HepG2 (cell line): ENCODE measurements around the gene HLF. TPM values are rescaled to one million over a fixed set of nuclear protein-coding genes. Genes with fewer than 3 reads are reported as not detected.

Experiments
- AKNA ChIP-seq: sonication (generic); formaldehyde crosslinking; IDR thresholded peaks from 2 replicates; pipeline ENCODE4 v1.4.0; 2020; ENCODE audit warnings: missing genetic modification reagents, borderline replicate concordance
- ARID3A ChIP-seq: IDR thresholded peaks from 2 replicates; pipeline ENCODE4 v1.6.1; 2012; ENCODE audit warnings: low read depth, low read length, improper control_type of control experiment
- ATAD3A ChIP-seq: sonication (generic); formaldehyde crosslinking; IDR thresholded peaks from 2 replicates; pipeline ENCODE4 v1.4.0; 2020; ENCODE audit warnings: missing genetic modification reagents
- FOSL2 ChIP-seq: sonication (generic); formaldehyde crosslinking; IDR thresholded peaks from 2 replicates; pipeline ENCODE4 v1.4.0; 2020; ENCODE audit warnings: missing genetic modification reagents
- GTF3A ChIP-seq: sonication (generic); formaldehyde crosslinking; conservative IDR thresholded peaks from 2 replicates; pipeline ENCODE4 v1.4.0; 2020; ENCODE audit warnings: mild to moderate bottlenecking, missing genetic modification reagents
- NONO ChIP-seq, 2 experiments: fragments of 450-650 bp in 1 of 2; sonication (generic) in 1 of 2; formaldehyde crosslinking in 1 of 2; IDR thresholded peaks in 1 of 2; conservative IDR thresholded peaks in 1 of 2; 2 replicates each; pipeline versions ENCODE4 v1.6.1 to v1.8.0; 2017 to 2022; ENCODE audit warnings: mild to moderate bottlenecking in 1 of 2, missing genetic modification reagents in 1 of 2, moderate library complexity in 1 of 2
- RBFOX2 ChIP-seq: fragments of 200-400 bp; formaldehyde crosslinking; IDR thresholded peaks from 2 replicates; pipeline ENCODE4 v1.6.1; 2017; ENCODE audit warnings: low read depth, mild to moderate bottlenecking, low read length
- SMARCE1 ChIP-seq: fragments of 450-650 bp; IDR thresholded peaks from 2 replicates; pipeline ENCODE4 v1.6.1; 2017; ENCODE audit warnings: borderline replicate concordance
- SP1 ChIP-seq, 2 experiments: fragments of 450-650 bp in 1 of 2; sonication (generic) in 1 of 2; formaldehyde crosslinking in 1 of 2; IDR thresholded peaks; 2 replicates each; pipeline versions ENCODE4 v1.4.0 to v1.6.1; 2016 to 2020; ENCODE audit warnings: missing genetic modification reagents in 1 of 2
- ZNF234 ChIP-seq: sonication (generic); formaldehyde crosslinking; conservative IDR thresholded peaks from 2 replicates; pipeline ENCODE4 v1.5.1; 2020; ENCODE audit warnings: mild to moderate bottlenecking, missing genetic modification reagents
- ZNF552 ChIP-seq: sonication (generic); formaldehyde crosslinking; IDR thresholded peaks from 2 replicates; pipeline ENCODE4 v1.9.0; 2022; ENCODE audit warnings: missing genetic modification reagents, mild to moderate bottlenecking, borderline replicate concordance
- ZNF660 ChIP-seq: sonication (generic); formaldehyde crosslinking; IDR thresholded peaks from 2 replicates; pipeline ENCODE4 v1.5.1; 2020; ENCODE audit warnings: mild to moderate bottlenecking, low read depth, missing genetic modification reagents, borderline replicate concordance
- ZNF775 ChIP-seq: sonication (generic); formaldehyde crosslinking; IDR thresholded peaks from 2 replicates; pipeline ENCODE4 v1.4.0; 2020; ENCODE audit warnings: missing genetic modification reagents, mild to moderate bottlenecking, moderate library complexity, borderline replicate concordance
- ZNF788 ChIP-seq: sonication (generic); formaldehyde crosslinking; IDR thresholded peaks from 2 replicates; pipeline ENCODE4 v1.5.0; 2020; ENCODE audit warnings: mild to moderate bottlenecking, missing genetic modification reagents, borderline replicate concordance
- ZSCAN12 ChIP-seq: sonication (generic); formaldehyde crosslinking; IDR thresholded peaks from 2 replicates; pipeline ENCODE4 v1.9.0; 2021; ENCODE audit warnings: mild to moderate bottlenecking, missing genetic modification reagents
- ZSCAN29 ChIP-seq: sonication (generic); formaldehyde crosslinking; conservative IDR thresholded peaks from 2 replicates; pipeline ENCODE4 v1.4.0; 2020; ENCODE audit warnings: mild to moderate bottlenecking, missing genetic modification reagents
- polyA plus RNA-seq, 8 experiments: library from polyadenylated mRNA; depleted of rRNA in 3 of 8; stranded (reverse) in 7 of 8; unstranded in 1 of 8; fragments of >200 nt; fragmentation: Illumina TruSeq in 4 of 8; extraction: Trizol in 4 of 8; gene quantifications; 2 replicates each; pipeline versions ENCODE4 v1.2.1 to v1.2.3, GENCODE V29; 2011 to 2016; ENCODE audit warnings: low read depth in 4 of 8, missing spikeins in 1 of 8, mixed read lengths in 1 of 8; ENCODE audit not compliant: insufficient read depth in 1 of 8
- total RNA-seq, 5 experiments: library from RNA; depleted of rRNA; stranded (reverse); fragments of >200 nt; fragmentation: Illumina TruSeq; extraction: Trizol; gene quantifications; 2 replicates each; pipeline ENCODE4 v1.2.3, GENCODE V29; 2016; ENCODE audit warnings: low read depth in 1 of 5
- TF ChIP-seq, protein P1 (sequence below): sonication (generic); formaldehyde crosslinking; IDR thresholded peaks from 2 replicates; pipeline ENCODE4 v1.8.1; 2023; ENCODE audit warnings: mild to moderate bottlenecking, missing genetic modification reagents
- TF ChIP-seq, protein P2 (sequence below): sonication (generic); formaldehyde crosslinking; IDR thresholded peaks from 2 replicates; pipeline ENCODE4 v1.5.1; 2020; ENCODE audit warnings: missing genetic modification reagents, mild to moderate bottlenecking, borderline replicate concordance

HLF gene
- total and polyA plus RNA-seq, 2 of the 13 experiments (the other 11 are each of a cell fraction or from before 2014, with no cell fraction given): 202 to 346 TPM

DNA sequence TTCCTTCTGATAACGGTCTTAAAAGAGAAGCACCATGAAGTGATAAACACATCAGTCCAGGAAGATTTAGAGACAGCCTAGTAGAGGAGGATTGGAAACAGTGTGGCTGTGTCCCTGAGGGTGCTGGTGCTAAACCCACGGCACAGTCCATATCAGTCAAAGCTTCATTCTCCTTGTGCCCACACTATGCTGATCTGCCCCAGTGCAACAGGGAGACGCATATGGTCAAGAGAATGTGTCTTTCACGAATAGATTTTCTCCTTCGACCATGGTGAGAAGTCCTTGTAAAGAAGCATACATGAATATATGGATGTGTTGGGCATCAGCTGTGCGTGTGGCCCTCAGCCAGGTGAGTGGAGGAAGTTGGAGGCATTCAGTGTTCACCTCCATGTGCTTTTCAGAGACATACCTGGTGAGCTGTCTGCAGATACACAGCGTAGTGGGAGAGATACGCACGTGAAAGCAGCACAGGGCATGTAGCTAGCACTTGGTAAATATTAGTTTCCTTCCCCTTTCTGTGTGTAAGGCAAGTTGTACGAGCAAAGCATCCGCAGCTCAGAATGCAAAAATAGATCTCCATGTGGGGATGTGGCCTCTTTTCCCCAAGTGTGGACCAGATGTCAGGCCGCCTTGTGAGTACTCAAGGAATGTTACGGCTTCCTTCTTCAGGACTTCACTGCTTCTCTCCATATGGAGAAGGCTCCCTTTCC lies 29.4 kb downstream of the HLF start (continued):
- TF ChIP-seq ZNF234 (CRISPR knock-in tag) (no peak), ZNF660 (CRISPR knock-in tag) (no peak), AKNA (no peak), RBFOX2 (peak; percentile 19; the same call in 1 of the 2 replicates), ZSCAN29 (CRISPR knock-in tag) (no peak), GTF3A (CRISPR knock-in tag) (no peak), ARID3A (no peak), ATAD3A (CRISPR knock-in tag) (no peak), ZSCAN12 (no peak), NONO (IDR thresholded peaks at IDR 0.05) (no peak), NONO (CRISPR knock-in tag; conservative IDR thresholded peaks at IDR 0.05) (0 out of 2 replicates have a peak, but pooled peaks have one; percentile 39), ZNF552 (no peak), ZNF788 (CRISPR knock-in tag) (0 out of 2 replicates have a peak, but pooled peaks have one; percentile 18), SP1 (IDR thresholded peaks at IDR 0.05) (no peak), SP1 (CRISPR knock-in tag; IDR thresholded peaks at IDR 0.05) (no peak), SMARCE1 (no peak), ZNF775 (CRISPR knock-in tag) (no peak), FOSL2 (CRISPR knock-in tag) (no peak)
- TF ChIP-seq, protein P1, sequence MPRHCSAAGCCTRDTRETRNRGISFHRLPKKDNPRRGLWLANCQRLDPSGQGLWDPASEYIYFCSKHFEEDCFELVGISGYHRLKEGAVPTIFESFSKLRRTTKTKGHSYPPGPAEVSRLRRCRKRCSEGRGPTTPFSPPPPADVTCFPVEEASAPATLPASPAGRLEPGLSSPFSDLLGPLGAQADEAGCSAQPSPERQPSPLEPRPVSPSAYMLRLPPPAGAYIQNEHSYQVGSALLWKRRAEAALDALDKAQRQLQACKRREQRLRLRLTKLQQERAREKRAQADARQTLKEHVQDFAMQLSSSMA: no peak
- TF ChIP-seq, protein P2, sequence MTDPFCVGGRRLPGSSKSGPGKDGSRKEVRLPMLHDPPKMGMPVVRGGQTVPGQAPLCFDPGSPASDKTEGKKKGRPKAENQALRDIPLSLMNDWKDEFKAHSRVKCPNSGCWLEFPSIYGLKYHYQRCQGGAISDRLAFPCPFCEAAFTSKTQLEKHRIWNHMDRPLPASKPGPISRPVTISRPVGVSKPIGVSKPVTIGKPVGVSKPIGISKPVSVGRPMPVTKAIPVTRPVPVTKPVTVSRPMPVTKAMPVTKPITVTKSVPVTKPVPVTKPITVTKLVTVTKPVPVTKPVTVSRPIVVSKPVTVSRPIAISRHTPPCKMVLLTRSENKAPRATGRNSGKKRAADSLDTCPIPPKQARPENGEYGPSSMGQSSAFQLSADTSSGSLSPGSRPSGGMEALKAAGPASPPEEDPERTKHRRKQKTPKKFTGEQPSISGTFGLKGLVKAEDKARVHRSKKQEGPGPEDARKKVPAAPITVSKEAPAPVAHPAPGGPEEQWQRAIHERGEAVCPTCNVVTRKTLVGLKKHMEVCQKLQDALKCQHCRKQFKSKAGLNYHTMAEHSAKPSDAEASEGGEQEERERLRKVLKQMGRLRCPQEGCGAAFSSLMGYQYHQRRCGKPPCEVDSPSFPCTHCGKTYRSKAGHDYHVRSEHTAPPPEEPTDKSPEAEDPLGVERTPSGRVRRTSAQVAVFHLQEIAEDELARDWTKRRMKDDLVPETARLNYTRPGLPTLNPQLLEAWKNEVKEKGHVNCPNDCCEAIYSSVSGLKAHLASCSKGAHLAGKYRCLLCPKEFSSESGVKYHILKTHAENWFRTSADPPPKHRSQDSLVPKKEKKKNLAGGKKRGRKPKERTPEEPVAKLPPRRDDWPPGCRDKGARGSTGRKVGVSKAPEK (CRISPR knock-in tag): no peak
